Caki2 (cell line): ENCODE measurements around the gene OR8A1. TPM values are rescaled to one million over a fixed set of nuclear protein-coding genes. Genes with fewer than 3 reads are reported as not detected.
A peak's percentile ranks its signal among the peaks of the same experiment; 100 is the strongest.
"Not testable (repeated sequence)": the region's sequence is repeated elsewhere in the genome, so short reads cannot be mapped to it uniquely, and the experiment has no call there.

Experiments
- DNase-seq: peaks from one replicate; pipeline ENCODE4 v3.0.0-alpha.2; 2015; ENCODE audit warnings: low read depth
- in situ Hi-C: cut with HindIII; loops from 2 replicates; pipeline ENCODE4 v1.10.0; 2016; ENCODE audit warnings: low sequenced_read_pairs, low pct_unique_long_range_greater_than_20kb, mixed read lengths
- total RNA-seq: library from RNA; depleted of rRNA; stranded (reverse); fragments of >200 nt; shearing (Covaris generic); gene quantifications from 2 replicates; pipeline ENCODE4 v1.2.3, GENCODE V29; 2014; ENCODE audit warnings: low replicate concordance

Gene OR8A1
- total RNA-seq, 1 experiment from 2014 or later = not detected

- DNase-seq = no peak
- in situ Hi-C loops = no loop called here
Observed at GRCh38 chr11:124584681-124585372, 15.0 kb downstream of the OR8A1 start.

GRCh38 chr11:124586238-124586860 lies 16.6 kb downstream of the OR8A1 start:
- in situ Hi-C loops = no loop called here

GRCh38 chr11:124591430-124591829 lies 21.6 kb downstream of the OR8A1 start:
- in situ Hi-C loops = no loop called here
- no peak for DNase-seq

More at GRCh38 chr11:124586238-124586860, 16.6 kb downstream of the OR8A1 start:
- peak; percentile 27 for DNase-seq

GRCh38 chr11:124592627-124593026 lies 22.8 kb downstream of the OR8A1 start:
- in situ Hi-C loops = no loop called here
- DNase-seq = no peak

GRCh38 chr11:124595302-124595701 lies 25.5 kb downstream of the OR8A1 start:
- DNase-seq = no peak
- in situ Hi-C loops = no loop called here

GRCh38 chr11:124597626-124598025 lies 27.8 kb downstream of the OR8A1 start:
- in situ Hi-C loops = no loop called here
- DNase-seq = no peak

- no peak for DNase-seq
- in situ Hi-C loops = no loop called here
Observed at GRCh38 chr11:124600621-124601320, 31.0 kb downstream of the OR8A1 start.

- in situ Hi-C loops = no loop called here
- no peak for DNase-seq
Observed at GRCh38 chr11:124602193-124602592, 32.4 kb downstream of the OR8A1 start.

GRCh38 chr11:124602723-124603122 lies 32.9 kb downstream of the OR8A1 start:
- DNase-seq, in situ Hi-C loops: not testable (repeated sequence)

- no peak for DNase-seq
- in situ Hi-C loops = no loop called here
Observed at GRCh38 chr11:124605719-124606118, 35.9 kb downstream of the OR8A1 start.

- in situ Hi-C loops = no loop called here
- no peak for DNase-seq
Observed at GRCh38 chr11:124608147-124608546, 38.4 kb downstream of the OR8A1 start.

- in situ Hi-C loops = no loop called here
- no peak for DNase-seq
Observed at GRCh38 chr11:124610295-124610694, 40.5 kb downstream of the OR8A1 start.

- in situ Hi-C loops = no loop called here
- DNase-seq = no peak
Observed at GRCh38 chr11:124611064-124611463, 41.3 kb downstream of the OR8A1 start, which contains the start of gene PANX3. TSS of gene PANX3 (plus strand) at chr11:124611428. CDS start at chr11:124611557, 129 bp downstream.

- in situ Hi-C loops = no loop called here
- no peak for DNase-seq
Observed at GRCh38 chr11:124612045-124612444, 42.2 kb downstream of the OR8A1 start.

GRCh38 chr11:124612567-124613246 lies 42.9 kb downstream of the OR8A1 start:
- in situ Hi-C loops = no loop called here
- no peak for DNase-seq

- in situ Hi-C loops = no loop called here
- no peak for DNase-seq
Observed at GRCh38 chr11:124618863-124619262, 49.1 kb downstream of the OR8A1 start.
